Coronary artery (tissue), 2 donors: Measurements from ENCODE around the gene VEZF1.

Experiments
- DNase-seq: peaks from one replicate; pipeline ENCODE4 v3.0.0-alpha.2; 2017; ENCODE audit warnings: low spot score
- H3K27ac ChIP-seq, 2 donors: fragments of 200-600 bp; sonication (generic); one replicate each; pipeline ENCODE4 v1.5.1; 2016 to 2019
- H3K4me3 ChIP-seq: fragments of 200-600 bp; sonication (generic); 2 replicates; pipeline ENCODE4 v1.5.1; 2016; ENCODE audit warnings: mild to moderate bottlenecking, moderate library complexity
- CTCF ChIP-seq: fragments of 200-600 bp; sonication (generic); IDR thresholded peaks from one replicate; pipeline ENCODE4 v1.5.1; 2019; ENCODE audit warnings: antibody characterized with exemption

VEZF1 gene

GRCh38 chr17:57999010-57999495 is 11.0 kb upstream of the VEZF1 start:
- no peak for TF ChIP-seq CTCF
- no peak for DNase-seq
- Histone ChIP-seq H3K4me3 (no peak overlapping the region), H3K27ac (no peak overlapping the region)

- no peak for TF ChIP-seq CTCF
- H3K4me3 ChIP-seq = no peak overlapping the region
- H3K27ac ChIP-seq = no peak overlapping the region
- DNase-seq = no peak
Measured at GRCh38 chr17:57997085-57997809, 9.2 kb upstream of the VEZF1 start.

- peak overlapping the region; percentile 50 to 56 for H3K27ac ChIP-seq
- H3K4me3 ChIP-seq = no peak overlapping the region
- no peak for TF ChIP-seq CTCF
- peak; percentile 82 for DNase-seq
Measured at GRCh38 chr17:57995076-57995956, 7.3 kb upstream of the VEZF1 start.

- no peak for DNase-seq
- no peak overlapping the region for H3K4me3 ChIP-seq
- H3K27ac ChIP-seq = peak overlapping the region in 1 of 2 donors; percentile 30
- no peak for TF ChIP-seq CTCF
Measured at GRCh38 chr17:57994436-57994835, 6.4 kb upstream of the VEZF1 start.

GRCh38 chr17:57993471-57994365 is 5.7 kb upstream of the VEZF1 start:
- H3K4me3 ChIP-seq = no peak overlapping the region
- DNase-seq = no peak
- TF ChIP-seq CTCF = no peak
- peak overlapping the region in 1 of 2 donors; percentile 30 for H3K27ac ChIP-seq

- Histone ChIP-seq H3K27ac (no peak overlapping the region), H3K4me3 (no peak overlapping the region)
- DNase-seq = no peak
- no peak for TF ChIP-seq CTCF
Measured at GRCh38 chr17:57991537-57991936, 3.5 kb upstream of the VEZF1 start.
